HG02852 (cell line): Measurements from ENCODE around the gene TSEN34.

Experiments used
- ATAC-seq: cut with Tn5 transposase; IDR thresholded peaks from one replicate; pipeline ENCODE4 v1.9.1; 2021; ENCODE audit warnings: mild to moderate bottlenecking, moderate library complexity; ENCODE audit not compliant: unreplicated experiment

The TSEN34 gene

DNA sequence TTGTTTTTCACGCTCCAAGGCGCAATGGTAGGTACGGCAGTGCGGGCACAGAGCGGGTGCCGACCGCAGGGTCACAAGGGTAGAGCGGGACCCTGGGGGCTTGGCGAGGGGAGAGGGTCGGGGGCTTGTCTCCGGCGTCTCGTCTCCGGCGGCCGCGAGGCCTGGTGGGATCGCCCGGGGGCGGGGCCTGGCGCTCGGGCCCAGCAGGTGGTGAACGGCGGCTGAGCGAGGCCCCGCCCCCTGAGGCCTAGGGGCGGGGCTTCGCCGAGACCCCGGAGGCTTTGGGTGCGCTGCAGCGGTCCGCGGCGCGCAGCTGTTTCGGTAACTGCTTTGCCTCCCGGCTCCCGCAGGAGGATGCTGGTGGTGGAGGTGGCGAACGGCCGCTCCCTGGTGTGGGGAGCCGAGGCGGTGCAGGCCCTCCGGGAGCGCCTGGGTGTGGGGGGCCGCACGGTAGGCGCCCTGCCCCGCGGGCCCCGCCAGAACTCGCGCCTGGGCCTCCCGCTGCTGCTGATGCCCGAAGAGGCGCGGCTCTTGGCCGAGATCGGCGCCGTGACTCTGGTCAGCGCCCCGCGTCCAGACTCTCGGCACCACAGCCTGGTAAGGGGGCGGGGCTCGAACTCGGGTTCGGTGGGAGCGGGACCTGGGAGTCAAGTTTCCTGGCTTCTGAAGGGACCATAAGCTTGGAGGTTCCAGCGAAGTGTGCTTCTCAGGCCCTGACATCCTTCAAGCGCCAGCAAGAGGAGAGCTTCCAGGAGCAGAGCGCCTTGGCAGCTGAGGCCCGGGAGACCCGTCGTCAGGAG, at the start of gene TSEN34:
Gene TSEN34, plus strand, starts transcription at position 298 of the 800 bp plus-strand sequence. Its CDS starts 57 bp downstream, at position 355.
- ATAC-seq, result peak; percentile 27

DNA sequence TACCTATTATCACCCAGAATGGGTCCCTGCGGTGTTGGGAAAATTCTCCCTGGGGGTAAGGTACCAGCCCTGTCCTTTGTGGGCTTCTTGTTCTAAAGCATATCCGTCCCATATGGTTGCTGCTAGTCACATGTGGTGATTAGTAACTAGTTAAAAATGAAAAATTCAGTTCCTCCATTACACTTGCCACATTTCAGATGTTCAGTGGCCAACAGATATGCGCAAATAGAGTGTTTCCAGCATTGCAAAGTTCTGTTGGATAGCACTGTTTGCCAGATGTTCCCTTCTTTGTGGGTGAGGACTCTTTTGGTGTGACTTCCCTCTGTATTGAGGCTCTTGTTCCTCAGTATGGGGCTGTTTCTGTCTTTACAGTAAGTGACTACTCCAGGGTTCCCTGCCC, 49.8 kb upstream of the TSEN34 start:
- ATAC-seq, result no peak

DNA sequence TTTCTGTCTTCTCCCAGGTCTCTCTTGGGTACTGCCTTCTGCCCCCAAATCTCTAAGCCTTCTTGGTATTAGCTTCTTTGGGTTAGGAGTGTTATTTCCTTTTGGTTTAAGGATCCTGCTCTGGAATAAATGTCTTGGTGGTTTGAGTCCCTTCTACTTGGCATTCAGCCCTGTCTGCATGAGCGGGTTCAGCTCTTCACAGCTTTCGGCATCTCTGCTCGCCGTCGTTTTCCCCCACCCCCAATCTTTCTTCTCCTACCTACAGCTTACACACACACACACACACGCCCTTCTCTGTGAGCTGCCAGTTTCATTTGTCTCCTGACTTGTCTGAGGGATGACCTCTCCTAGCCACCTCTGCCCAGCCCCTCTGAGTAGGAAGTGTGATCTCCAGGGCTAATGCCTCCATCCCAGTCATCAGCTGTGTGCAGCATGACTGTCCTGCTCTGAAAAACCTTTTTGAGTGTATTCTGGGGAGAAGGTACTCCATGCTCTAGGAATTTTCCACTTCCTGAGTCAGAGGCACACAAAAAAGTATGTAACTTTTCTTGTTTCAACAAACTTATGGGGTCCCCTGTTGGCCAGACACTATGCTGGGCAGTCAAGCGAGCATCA, 48.8 kb upstream of the TSEN34 start:
- no peak for ATAC-seq

DNA sequence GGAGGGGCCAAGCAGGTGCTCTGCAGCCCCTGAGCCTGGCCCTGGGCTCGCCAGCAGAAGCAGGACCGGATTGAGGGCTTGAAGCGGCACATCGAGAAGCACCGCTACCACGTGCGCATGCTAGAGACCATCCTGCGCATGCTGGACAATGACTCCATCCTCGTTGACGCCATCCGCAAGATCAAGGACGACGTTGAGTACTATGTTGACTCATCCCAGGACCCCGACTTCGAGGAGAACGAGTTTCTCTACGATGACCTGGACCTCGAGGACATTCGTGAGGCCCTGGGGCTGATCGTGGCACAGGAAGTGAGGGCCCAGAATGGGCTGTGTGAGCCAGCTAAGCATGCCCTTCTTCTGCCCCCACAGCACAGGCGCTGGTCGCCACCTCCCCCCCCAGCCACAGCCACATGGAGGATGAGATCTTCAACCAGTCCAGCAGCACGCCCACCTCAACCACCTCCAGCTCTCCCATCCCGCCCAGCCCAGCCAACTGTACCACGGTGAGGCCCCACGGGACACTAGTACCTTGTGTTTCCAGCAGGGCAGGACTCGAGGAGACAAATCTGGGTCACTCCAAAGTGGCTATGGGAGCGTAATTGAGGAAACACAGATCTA, 45.5 kb upstream of the TSEN34 start:
- no peak for ATAC-seq

DNA sequence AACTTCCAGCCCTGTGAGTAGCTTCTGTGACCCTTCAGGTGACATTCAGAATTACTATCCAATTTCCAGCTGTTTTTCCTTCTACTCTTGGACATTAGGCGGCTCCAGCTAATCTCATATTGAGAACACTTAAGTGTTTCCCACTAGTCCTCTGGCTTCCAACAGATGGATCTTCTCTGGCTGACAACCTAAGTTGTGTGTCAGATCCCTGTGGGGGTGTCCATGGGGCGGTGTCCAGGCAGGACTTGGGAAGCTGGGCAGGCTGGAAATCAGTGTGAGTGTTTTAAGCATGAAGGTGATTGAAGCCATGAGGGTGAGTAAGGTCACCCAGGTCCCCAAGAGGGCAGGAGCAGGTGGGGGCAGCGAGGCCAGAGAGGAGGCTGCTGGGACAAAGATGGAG, 43.4 kb upstream of the TSEN34 start:
- ATAC-seq, result no peak

DNA sequence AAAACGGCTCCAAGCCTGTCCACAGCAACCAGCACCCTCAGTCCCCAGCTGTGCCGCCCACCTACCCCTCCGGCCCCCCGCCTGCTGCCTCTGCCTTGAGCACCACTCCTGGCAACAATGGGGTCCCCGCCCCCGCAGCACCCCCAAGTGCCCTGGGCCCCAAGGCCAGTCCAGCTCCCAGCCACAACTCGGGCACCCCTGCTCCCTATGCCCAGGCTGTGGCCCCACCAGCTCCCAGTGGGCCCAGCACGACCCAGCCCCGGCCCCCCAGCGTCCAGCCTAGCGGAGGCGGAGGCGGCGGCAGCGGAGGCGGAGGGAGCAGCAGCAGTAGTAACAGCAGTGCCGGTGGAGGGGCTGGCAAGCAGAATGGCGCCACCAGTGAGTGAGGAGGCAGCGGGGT, 43.0 kb upstream of the TSEN34 start:
- no peak for ATAC-seq

DNA sequence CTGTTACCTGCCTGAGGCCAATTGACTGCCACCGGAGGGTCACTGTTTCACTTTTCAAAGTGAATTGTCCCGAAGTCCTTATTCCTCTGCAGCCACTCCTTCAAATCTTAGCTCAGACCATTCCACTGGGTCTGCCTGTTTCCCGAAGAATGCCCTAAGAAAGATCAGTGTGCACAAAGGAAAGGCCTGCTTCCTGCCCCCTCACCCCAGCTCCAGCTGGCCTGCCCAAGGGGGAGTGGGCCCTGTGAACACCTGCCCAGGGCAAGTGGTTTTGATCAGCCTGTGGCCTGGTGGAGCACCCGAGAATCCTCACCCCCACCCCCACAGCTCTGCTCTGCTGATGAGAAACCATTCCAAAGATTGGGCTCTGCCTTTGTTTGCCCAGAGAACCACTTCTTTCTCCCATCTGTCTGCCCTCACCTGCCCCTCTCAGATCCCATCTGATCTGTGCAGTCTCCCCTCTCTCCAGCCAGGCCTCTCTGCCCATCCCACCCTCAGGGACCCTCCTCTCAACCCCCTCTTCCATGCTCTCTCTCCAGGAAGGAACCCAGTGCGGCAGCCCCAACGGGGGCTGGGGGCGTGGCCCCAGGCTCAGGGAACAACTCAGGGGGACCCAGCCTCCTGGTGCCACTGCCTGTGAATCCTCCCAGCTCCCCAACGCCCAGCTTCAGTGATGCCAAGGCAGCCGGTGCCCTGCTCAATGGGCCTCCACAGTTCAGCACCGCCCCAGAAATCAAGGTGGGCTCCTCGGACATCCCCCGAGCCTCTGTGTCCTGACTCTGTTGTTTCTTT, 41.9 kb upstream of the TSEN34 start:
- ATAC-seq, result no peak

DNA sequence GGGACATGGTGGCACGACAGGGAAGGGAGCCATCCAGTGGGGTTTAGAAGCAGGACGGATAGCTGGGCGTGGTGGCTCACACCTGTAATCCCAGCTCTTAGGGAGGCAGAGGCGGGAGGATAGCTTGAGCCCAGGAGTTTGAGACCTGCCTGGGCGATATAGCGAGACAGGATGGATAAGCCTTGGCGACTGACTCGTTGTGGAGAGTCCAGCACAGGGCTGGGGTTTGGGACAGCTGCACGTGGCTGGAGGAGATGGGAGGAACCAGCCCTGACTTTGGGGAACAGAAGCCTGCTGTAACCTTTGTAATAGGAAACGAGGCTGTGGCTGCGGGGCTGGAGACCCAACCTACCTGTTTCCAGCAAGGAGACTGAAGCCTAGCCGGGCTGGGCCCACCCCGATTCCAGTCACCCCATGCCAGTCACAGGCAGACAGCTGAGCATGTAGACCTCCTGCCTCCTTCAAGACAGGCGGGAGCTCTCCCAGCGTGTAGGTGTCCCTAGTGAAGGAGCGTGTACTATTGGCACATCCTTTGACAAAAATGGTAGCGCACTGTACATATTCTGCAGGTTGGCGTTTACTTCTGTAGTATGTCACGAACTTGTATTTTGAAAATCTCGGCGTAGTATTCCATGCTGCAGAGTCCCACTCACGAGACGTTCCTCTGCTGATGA, 39.6 kb upstream of the TSEN34 start:
- ATAC-seq, result no peak

DNA sequence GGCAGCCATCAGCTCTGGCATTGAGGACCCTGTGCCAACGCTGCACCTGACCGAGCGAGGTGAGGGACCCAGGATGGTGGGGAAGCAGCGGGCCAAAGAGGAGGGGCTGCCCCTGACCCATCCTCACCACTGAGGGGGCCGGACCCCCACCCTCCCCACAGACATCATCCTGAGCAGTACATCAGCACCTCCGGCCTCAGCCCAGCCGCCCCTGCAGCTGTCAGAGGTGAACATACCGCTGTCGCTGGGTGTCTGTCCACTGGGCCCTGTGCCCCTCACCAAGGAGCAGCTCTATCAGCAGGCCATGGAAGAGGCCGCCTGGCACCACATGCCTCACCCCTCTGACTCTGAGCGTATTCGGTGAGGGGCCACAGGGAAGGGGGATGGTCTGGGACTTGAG, 38.8 kb upstream of the TSEN34 start:
- no peak for ATAC-seq

DNA sequence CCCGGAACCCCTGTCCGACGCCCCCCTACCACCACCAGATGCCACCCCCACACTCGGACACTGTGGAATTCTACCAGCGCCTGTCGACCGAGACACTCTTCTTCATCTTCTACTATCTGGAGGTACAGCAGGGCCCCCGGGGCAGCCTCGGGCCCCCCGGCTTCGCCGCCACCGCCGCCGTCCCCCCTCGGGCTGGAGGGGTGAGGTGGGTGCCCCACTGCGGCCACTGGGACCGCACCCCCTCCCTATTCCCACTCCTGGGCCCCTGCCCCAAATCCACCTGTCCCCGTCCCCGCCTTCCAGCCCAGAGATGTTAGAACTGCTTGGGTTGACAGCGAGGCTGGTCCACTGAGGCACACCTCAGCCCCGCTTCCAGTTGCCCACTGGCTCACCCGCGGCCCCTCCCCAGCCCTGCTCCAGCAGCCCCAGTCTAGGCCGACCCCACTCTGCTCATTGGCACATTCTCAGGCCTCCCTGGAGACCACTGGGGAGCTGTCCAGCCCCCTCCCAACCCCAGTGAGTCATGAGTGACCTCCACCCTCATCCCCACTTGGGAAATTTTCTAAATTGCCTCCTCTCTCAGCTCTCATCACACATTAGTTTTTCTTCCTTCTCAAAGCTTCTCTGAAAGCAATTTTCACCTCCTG, 38.1 kb upstream of the TSEN34 start:
- no peak for ATAC-seq

DNA sequence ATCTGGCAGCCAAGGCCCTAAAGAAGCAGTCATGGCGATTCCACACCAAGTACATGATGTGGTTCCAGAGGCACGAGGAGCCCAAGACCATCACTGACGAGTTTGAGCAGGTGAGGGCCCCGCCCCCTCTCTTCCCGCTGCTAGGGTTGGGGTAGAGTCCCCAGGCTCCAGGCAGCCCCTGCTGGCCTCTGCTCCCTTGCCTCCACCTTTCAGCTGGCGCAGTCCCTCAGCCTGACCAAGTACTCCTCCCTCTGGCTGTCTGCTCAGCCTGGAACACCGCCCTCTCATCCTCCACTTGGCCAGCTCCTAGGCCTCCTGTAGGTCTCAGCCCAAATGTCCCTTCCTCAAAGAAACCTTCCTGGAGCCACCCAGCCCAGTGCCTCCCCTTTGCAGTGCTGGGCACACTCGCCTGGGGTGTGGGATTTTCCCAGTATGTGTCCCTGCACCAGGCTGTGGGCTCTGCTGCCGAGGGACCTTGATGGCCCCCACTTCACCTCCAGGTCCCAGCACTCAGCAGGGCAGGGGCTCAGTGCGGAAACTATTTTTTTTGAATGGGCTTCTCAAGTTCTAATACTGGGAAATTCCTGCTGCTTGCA, 37.3 kb upstream of the TSEN34 start:
- no peak for ATAC-seq

DNA sequence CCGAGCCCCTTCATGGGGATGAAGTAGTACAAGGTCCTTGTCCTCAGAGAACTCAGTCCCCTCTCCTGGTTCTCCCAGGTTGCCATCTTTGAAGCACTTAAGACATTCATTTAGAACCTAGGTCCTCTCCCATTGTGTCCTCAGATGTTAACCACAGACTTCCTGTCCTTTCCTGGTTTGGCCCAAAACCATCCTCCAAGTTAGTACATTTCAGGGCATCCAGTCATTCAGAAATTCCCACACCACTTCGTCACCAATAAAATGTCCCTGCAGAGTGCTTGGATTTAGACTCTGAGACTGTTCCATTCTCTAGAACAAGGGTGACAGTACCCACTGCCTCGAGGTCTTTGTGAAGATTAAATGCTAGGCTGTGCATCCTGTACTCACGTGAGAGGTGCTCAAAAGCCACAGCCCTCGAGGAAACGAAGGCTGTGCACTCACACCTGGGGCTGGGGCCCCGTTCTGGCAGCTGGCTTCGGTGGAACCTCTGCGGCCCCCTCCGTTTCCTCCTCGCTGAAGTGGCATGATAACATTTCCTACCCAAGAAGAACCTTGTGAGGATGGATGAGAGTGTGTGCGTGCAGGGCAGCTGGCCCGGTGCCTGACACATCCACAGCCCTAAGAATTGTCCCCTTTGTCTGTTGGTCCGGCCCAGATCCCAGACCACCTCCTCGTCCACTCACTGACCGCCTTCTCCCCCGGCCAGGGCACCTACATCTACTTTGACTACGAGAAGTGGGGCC, 36.3 kb upstream of the TSEN34 start:
- no peak for ATAC-seq

DNA sequence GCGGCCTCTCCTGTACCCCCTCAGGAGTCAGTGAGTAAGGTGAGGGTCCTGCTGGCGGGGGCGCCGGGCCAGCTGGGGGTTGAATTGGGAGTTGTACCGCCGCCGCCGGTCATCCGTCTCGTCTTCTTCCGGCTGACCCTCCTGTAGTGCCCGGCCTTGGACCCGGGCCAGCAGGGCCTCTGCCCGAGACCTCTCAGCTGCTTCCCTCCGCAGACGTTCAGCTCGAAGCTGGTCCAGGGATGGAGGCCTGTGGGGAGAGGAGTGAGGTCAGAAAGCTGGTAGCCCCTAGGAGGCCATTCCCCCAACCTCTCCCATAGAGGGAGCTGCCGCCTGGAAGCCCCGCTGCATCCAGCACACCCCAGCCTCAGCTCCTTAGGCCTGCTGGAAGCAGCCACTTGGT, 35.4 kb upstream of the TSEN34 start:
- no peak for ATAC-seq

DNA sequence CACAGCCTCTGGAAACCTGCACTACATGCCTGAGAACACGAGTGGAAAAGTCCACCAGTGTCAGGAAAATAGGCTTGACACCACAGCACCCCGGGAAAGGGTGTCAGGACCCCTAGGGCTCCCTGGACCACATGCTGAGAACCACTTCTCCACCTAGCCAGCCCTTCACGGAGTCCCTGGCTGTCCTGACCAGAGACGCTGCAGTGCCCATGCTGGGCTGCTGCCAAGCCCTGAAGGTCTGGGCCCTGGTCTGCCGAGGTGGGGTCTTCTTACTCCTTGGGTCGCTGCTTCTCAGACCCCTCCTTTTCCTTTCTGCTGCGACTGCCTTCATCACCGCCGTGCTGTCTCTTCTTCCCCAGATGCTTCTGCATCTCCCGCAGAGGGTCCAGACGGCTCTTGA, 34.6 kb upstream of the TSEN34 start:
- ATAC-seq, result no peak

DNA sequence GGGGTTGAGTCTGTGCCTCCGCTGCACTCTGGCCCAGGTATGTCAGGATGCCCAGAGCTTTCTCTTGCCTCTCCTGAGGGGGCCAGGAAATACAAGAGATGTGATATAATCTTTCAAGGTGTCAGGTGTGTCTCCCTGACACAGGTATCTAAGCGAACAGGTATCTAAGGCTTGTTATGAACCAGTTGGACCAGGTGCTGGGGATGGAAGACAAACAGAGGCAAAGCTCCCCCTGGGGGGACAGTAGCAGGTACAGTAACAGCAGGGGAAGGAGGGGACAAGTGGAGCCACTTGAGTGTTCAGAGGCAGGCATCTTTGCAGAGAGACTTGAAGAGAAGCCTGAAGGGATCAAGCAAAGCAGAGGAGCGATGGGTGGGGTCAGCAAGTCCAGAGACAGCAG, 34.2 kb upstream of the TSEN34 start:
- no peak for ATAC-seq

DNA sequence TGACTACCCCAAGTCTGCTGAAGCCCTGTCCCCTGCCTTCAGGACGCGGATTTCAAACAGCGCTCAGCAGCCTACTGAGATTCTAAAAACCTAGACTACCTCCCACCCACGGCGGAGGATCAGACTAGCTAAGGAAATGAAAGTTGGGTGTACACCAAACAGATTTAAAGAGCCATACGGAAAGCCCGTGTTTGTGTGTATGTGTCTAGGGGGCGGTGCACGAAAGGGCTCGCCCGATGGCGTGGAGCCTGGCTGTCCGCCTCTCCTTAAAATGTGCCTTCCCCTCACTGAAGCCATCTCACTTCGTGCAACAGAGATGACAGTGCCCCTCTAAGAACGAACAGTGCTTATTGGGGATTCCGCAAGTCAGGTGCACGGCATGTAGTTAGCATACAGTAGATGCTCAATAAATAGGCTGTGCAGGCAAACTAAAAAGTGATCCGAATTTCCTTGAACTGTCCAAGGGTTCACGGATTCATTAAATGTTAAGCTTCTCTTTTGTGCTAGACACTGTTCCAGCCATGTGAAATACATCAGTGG, 32.2 kb upstream of the TSEN34 start:
- ATAC-seq, result no peak

DNA sequence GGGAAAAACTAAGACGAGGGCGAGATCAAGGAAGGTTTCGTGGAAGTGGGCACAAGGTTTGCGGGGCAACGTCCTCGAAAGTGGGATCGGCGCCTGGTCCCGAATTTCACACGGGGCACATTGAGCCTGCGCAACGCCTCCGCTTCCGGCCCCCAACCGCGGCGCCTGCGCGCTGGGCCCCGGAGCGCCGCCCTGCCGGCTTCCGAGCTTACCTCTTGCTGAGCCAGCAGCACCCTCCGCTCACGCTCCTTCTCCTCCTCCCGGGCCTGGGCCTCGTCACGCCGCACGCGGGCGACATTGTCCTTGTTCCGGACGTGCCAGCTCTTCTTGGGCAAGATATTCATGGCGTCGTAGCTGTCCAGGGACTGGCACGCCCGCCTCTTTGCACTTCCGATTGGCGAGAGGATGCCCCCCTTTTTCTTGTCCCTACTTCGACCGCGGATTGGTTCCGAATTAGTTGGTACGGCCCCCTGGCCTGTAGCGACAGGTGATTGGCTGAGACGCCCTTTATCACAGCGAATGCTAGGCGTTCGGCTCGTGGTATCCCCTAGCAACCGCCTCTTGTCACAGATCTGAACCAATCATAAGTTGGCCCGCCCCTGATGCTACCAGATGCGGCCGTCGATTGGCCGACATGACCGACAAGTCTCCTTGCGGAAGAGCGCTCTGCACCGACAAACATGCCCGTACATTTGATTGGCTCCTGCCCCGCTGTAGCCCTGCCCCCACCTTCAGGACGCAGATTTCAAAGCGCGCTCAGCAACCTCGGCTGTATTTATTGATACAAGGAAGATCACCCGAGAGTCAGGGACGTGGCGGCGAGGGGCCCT, 31.5 kb upstream of the TSEN34 start, which contains the start of gene LENG1:
Gene LENG1, minus strand, starts transcription at position 370 of the 830 bp plus-strand sequence. Its CDS starts 26 bp downstream, at position 344.
- peak; percentile 89 for ATAC-seq
